ENCODE measurements around the gene ERO1B.

ERO1B gene

DNA sequence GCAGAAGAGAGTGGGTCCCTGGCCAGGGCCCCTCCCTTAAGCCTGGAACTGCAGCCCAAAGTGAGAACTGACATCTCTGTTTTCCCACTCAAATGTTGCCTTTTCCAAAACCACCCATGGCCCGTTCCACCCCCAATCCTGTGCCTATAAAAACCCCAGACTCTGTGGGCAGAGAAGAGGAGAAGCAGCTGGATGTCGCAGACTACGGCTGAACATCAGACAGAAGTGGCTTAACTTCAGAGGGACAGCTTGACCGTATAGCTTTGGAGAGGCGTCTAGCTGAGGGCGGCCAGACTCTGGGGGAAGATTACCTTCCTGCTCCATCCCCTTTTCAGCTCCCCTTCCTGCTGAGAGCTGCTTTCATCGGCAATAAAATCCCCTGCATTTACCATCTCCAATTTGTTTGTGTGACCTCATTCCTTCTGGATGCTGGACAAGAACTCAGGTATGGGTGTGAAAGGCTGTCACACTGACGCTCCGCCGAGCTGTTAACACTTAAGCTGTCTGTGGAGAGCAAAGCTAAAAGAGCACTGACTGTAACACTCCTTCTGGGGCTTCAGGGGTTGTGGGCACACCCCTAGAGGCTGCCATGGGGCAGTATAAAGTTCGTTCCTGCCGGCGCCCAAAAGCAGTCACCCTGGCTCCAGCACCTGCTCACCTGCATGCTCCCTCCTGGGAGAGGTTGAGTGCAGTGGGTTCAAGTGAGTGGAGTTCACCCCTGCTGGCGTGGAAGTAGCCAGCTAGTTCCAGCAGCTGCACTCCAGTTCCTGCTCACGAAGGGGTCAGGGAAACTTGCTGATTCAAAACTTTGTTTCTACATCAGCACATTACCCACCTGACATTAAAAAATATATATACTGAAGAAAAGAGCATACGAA lies 19.6 kb upstream of the ERO1B start:
- no peak for DNase-seq (ENCODE audit: low spot score)

DNA sequence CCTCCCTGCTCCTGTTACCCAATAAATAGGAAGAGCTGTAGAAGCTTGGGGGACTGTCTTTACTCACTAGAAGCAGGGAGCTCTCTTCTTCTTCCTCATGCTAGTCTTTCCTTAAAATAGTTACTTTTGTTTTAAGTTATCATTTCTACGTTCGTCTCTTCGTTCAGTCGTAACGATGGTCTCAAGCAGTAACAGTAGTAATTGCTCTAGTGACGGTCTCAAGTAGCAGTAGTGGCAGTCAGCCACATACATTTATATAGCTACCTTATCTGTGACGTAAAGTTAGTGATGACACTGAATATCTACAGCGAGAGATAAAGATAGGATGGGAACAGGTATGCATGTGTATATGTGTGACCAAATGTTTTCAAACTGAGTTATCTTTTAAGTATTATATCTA lies 15.4 kb upstream of the ERO1B start:
- no peak for DNase-seq (ENCODE audit: low spot score)

DNA sequence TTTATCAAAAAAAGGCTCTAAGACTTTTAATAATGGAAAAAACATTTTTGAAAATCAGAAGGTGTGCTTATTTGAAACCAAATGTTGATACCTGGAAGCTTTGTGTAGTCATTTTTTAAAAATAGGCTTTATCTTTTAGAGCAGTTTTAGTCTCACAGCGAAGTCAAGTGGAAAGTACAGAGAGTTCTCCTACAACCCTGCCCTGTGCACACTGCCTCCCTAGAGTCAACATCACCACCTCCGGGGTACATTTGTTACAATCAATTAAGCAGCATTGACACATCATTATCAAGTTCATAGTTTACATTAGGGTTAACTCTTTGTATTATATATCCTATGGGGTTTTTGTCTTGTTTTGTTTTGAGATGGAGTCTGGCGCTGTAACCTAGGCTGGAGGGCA lies 10.7 kb upstream of the ERO1B start:
- no peak for DNase-seq (ENCODE audit: low spot score)

DNA sequence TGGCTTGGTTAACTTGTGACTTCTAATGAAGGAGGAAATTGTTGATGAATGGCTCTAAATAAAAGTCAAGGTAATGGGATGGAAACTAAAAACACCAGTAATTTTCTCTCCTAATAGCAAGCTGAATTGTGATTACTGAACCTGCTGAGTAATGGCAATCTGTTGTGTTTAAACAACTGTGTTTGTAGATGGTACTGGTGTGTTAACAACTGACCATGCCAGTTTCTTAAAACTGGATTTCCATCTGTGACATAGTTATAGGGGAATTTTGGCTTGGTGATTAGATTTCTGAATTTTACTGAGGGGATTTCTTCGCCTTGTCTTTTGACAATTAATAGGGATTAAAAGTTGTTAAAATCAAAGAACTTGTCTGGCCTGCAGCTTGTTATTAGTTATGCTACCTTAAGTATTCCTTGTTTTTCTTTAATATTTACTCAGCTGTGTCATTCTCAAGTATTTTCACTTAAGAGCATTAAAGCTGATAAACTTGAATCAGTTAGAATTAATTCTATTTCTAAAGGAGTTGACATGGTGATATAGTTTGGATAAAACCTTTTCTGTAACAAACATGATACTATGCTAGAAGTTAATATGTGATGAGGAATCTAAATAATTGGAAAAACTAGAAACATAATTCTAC lies 7.9 kb upstream of the ERO1B start:
- DNase-seq (ENCODE audit: low spot score) = no peak

GRCh38 chr1:236288620-236288976 lies 6.8 kb upstream of the ERO1B start:
- DNase-seq (ENCODE audit: low spot score) = no peak

GRCh38 chr1:236287757-236288619 lies 6.2 kb upstream of the ERO1B start:
- DNase-seq (ENCODE audit: low spot score) = peak; percentile 97

- DNase-seq (ENCODE audit: low spot score) = peak; percentile 8
Observed at GRCh38 chr1:236287356-236287755, 5.6 kb upstream of the ERO1B start.

GRCh38 chr1:236284291-236284721 lies 2.5 kb upstream of the ERO1B start:
- no peak for DNase-seq (ENCODE audit: low spot score)

DNA sequence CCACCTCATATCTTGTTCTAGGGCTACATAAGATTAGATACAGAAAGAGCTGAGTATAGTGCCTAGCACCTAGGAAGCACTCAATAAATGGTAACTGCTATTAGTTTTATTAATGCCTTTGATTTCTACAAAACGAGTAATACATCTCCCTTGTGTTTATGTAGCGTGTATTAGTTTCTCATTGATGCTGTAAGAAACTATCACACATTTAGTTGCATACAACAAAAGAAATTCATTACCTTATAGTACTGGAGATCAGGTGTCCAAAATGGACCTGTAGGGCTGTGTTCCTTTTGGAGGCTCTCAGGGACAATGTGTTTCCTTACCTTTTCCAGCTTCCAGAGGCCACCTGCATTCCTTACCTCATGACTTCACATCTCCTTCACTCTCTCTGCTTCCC lies 961 bp upstream of the ERO1B start:
- DNase-seq (ENCODE audit: low spot score) = no peak

- no peak for DNase-seq (ENCODE audit: low spot score)
Observed at GRCh38 chr1:236282425-236282716, 613 bp upstream of the ERO1B start.

GRCh38 chr1:236281198-236281653 lies 532 bp downstream of the ERO1B start:
- peak; percentile 29 for DNase-seq (ENCODE audit: low spot score)

DNA sequence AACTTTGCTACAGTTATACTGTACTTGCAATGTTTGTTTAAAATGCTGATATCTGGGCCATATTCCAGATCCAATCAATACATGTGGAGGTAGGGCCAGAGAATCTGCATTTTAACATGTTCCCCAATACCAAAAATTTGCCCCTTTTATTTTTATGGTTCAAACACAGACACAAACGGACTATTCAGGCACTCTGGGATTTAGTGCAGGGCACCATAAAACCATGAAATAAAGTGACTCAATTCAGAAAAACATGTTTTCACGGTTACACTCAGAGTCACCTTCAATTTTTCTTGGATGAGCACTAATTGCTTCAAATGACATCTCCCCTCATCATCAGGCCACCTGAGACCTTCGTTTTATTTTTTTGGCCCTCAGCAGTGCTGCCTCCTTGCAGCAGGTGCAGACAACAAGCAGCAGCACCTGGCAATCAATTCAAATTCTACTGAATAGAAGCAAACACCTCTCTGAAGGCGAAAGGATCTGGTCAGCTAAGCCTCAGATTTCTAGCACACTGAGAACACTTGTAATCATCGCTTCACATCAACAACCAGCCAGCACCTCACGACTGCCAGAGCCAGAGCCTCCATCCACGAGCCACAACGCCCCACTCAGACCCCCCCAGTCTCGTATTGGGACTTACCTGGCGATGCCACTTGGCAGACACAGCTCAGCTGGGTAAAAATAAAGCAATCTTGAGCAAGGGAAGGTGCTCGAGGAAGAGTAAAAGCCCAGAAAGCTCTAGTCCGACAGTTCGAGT lies 1.1 kb downstream of the ERO1B start:
- DNase-seq (ENCODE audit: low spot score) = no peak

- no peak for DNase-seq (ENCODE audit: low spot score)
Observed at GRCh38 chr1:236275586-236275985, 6.2 kb downstream of the ERO1B start.

GRCh38 chr1:236275061-236275460 lies 6.7 kb downstream of the ERO1B start:
- DNase-seq (ENCODE audit: low spot score) = no peak

DNA sequence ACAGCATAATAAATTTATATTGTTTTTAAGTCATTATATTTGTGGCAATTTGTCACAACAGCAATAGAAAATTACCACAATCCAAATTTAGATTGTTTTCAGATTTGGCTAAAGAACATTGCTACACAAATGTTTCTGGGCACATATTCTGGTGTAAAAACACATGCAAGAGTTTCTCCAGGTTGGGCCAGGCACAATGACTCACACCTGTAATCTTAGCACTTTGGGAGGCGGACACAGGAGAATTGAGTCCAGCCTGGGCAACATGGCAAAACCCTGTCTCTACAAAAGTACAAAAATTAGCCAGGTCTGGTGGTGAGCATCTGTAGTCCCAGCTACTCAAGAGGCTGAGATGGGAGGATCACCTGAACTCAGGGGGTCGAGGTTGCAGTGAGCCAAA lies 8.4 kb downstream of the ERO1B start:
- no peak for DNase-seq (ENCODE audit: low spot score)

DNA sequence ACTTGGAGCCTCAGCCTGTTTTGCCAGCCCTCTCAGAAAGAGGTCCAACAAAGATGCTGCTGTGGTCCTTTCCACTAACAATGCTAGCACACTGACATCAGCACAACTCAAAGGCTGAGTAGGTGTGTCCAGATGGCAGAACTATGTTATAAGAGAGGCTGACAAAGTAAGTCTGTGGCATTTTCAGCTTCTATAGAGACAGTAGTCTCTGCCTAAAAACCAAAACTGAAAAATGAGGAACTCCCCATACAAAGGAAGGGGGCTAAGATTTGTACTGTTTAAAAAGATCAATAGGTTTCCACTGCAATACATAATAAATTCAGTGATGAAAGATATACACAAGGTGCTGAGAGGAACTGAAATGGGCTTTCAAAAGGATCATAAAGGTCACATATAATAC lies 12.3 kb downstream of the ERO1B start:
- no peak for DNase-seq (ENCODE audit: low spot score)

GRCh38 chr1:236261898-236262297 lies 19.9 kb downstream of the ERO1B start:
- DNase-seq (ENCODE audit: low spot score) = no peak

DNA sequence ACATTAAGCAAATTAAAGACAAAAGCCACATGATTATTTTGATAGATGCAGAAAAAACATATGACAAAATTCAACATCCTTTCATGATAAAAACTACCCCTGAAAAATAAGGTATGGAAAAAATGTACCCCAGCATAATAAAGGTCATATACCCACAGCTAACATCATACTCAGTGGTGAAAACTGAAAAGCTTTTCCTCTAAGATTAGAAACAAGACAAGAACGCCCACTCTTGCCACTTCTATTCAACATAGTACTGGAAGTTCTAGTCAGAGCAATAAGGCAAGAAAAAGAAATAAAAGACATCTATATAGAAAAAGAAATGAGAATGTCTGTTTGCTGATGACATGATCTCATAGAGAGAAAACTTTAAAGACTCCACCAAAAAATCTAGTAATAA lies 20.7 kb downstream of the ERO1B start:
- no peak for DNase-seq (ENCODE audit: low spot score)

DNA sequence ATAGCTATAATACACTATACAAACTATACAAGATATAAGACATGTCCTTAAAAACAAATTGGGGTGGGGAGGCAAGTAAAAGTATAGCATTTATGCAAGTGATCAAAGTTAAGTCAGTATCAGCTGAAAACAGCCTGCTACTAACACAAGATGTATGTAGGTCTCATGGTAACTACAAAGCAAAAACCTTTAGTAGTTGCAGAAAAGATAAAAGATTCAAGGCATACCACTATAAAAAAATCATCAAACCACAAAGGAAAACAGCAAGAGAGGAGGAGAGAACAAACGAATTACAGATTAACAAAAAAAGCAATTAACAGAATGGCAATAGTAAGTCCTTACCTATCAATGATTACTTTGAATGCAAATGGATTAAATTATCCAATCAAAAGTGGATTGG lies 22.7 kb downstream of the ERO1B start:
- DNase-seq (ENCODE audit: low spot score) = no peak

DNA sequence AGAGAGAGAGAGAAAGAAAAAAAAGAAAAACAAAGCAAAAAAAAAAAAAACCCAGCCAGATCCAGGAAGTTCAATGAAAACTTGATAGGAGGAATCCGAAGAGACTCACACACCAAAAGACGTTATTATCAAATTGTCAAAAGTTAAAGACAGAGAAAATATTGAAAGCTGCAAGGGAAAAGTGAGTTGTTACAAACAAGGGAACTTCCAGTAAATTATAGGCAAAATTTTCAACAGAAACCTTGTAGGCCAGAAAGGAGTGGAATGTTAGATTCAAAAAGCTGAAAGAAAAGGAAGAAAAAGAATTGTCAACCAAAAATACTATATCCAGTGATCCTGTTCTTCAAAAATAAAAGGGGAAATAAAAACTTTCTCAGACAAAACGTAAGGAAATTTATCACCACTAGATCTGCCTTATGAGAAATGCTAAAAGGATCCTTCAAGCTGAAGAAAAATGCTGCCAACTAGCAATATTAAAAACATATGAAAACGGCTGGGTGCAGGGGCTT lies 23.6 kb downstream of the ERO1B start:
- no peak for DNase-seq (ENCODE audit: low spot score)

GRCh38 chr1:236257216-236257615 lies 24.5 kb downstream of the ERO1B start:
- no peak for DNase-seq (ENCODE audit: low spot score)

All from SK-N-DZ (cell line).